HG03025 (cell line): Measurements from ENCODE around the gene ERC1.

ENCODE experiments used
- ATAC-seq: cut with Tn5 transposase; IDR thresholded peaks from one replicate; pipeline ENCODE4 v1.9.1; 2021; ENCODE audit warnings: mild to moderate bottlenecking, moderate library complexity; ENCODE audit not compliant: unreplicated experiment, low FRiP score

ERC1 gene

DNA sequence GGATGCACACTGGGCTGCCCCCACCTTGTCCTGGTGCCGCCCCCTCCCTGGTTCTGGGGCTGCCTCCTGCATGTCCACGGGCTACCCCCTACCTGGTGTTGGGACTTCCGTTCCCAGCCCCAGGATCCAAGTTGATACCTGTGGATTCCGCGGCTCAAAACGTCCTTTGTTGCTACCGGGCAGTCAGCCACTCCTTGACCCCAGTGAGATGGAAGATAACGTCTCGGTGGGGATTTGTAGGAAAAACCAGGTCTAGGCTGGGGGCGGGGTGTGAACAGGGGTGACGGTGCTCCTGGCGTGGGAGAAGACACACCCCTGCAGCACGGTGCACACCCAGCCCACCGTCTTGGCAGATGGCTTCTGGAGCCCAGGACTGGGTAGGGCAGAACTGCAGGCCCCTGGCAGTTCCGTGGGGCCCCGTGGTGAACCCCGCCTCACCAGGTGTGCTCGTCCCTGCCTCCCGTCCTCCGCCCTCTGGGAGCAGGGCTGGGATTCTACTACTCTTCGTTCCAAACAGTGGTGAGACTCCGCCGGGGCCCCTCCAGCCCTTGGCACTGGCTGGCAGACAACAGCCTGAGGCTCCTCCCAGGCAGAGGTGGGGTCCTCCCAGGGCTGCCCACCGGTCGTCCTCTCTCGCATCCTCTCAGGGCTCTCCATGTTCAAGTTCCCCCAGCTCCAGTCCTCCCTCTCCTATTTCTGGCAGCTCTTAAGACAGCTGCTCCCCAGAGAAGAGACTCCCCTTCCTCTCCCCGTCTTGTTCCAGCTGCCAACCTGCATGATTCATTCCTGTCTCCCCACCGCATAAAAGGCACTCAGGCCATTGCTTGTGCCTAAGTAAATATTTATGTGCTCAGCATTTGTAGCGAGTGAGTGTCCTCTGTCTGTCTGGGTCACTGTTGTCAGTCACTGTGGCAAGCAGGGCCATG is 527.8 kb downstream of the ERC1 start:
- ATAC-seq: no peak

GRCh38 chr12:1519642-1520041 is 528.6 kb downstream of the ERC1 start:
- ATAC-seq: no peak

GRCh38 chr12:1523046-1523445 is 532.0 kb downstream of the ERC1 start:
- ATAC-seq: no peak

DNA sequence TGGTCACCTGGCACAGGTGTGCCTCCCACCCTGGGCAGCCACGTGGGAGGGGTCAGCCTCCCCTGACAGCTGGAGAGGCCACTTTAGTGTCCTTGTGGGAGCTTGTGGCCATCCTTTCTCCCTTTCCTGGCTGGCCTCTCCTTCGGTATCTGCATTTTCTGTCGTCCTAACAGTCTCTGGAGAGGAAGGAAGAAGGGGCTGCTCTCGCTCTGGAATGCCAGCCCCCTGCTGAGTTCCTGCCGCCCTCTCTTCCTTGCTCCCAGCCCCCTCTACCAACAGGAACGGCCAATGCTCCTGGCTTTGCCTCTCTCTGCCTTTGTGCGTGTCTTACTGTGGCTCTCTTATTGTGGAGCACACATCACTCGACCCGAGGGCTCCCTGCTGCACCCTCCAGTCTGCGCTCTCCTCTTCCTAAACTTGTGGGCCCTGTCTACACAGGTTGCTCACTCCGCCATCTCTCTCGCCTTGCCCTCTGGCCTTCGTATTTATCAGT is 532.6 kb downstream of the ERC1 start:
- no peak for ATAC-seq

GRCh38 chr12:1525858-1526257 is 534.8 kb downstream of the ERC1 start:
- no peak for ATAC-seq

- no peak for ATAC-seq
Observed at GRCh38 chr12:1527789-1528188, 536.8 kb downstream of the ERC1 start.

DNA sequence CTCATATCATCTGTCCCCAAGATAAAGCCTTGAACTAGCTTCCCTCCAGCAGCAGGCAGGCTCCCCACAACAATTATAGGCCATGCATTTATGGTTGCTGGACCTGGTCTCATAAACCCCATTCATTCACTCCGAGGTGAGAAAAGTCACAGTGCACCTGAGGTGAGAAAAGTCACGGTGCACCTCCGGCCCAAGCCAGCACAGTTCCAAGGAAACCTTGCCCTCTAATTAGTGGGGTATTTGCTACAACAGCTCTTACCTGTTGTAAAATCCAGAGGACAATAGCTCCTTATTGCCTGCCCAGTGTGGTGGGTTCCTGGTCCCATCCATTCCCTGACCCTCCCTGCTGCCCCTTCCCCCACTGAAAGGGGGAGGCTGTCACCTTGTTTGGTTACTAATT is 537.8 kb downstream of the ERC1 start:
- no peak for ATAC-seq

DNA sequence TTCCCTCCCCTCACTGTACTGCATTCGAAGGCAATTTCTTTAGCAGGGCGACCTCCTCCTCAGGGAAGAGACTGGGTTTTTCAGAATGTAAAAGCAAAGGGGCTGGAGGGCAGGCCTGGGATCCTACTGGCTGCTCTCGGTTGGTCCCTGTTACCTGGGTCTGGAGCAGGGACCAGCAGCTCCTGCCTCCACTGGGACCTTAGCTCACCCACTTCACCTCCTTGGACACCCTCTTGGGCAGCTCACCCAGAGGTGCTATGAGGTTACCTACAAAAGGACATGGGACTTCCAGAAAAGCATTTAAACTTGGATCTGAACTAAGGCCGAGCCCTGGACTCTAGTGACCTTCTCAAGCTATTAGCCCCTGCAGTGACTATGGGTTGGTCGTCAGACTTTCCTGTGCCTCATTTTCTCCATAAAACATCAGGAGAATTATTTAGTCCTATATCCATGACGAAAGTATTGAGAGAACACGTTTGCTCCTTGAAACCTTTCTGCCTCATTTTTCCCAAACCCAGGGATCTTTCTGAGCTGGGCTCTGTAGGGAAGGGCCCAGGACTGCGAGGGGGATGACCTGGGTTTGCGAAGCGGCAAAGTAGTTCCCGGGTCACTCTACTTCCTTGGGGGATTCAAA is 538.3 kb downstream of the ERC1 start:
- ATAC-seq: no peak

GRCh38 chr12:1529862-1530591 is 539.0 kb downstream of the ERC1 start:
- no peak for ATAC-seq

- no peak for ATAC-seq
Observed at GRCh38 chr12:1530592-1531152, 539.6 kb downstream of the ERC1 start.

DNA sequence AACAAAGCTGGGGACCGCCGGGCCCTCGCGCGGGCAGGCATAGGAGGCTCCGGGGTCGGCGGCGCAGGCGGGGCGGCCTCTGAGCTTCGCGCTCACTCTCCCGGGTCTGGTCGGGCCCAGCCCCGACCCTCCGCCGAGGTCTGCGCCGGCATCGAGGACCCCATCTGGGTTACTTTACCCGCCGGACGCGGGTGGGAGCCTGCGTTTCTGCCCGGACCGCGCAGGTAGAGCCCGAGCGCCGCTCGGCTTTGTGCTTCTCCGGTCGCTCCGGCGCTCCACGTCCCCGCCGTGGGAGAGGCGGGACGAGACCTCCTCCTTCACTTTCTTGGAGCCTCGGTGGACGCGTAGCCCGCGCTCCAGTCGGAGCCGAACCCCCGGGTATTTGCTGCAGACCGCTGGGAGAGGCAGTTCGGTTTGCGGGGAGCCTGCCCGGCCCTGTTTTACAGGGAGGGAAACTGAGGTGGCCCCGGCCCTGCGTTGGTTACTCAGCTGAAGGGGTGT is 540.2 kb downstream of the ERC1 start:
- no peak for ATAC-seq

GRCh38 chr12:1531654-1532374 is 540.8 kb downstream of the ERC1 start:
- ATAC-seq: no peak

- no peak for ATAC-seq
Observed at GRCh38 chr12:1532375-1533165, 541.5 kb downstream of the ERC1 start.

DNA sequence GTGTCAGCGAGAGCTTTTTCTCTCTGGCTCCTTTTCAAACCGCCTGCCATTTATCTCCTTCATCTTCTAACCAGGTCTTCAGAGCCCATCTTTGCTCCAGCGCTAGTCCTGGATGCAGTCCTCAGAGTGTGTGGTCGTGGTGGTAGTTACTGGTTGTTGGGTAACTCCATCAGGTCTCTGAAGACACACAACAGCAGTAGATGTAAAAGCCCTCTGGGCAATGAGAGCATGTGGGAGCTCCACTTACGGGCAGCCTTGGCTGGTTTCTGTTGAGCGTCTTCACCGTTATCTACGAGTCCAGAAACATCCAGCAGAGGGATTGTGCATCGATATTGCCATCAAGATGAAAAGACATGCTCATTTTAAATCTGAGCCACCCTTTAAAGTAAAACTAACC is 542.2 kb downstream of the ERC1 start:
- peak; percentile 3 for ATAC-seq

DNA sequence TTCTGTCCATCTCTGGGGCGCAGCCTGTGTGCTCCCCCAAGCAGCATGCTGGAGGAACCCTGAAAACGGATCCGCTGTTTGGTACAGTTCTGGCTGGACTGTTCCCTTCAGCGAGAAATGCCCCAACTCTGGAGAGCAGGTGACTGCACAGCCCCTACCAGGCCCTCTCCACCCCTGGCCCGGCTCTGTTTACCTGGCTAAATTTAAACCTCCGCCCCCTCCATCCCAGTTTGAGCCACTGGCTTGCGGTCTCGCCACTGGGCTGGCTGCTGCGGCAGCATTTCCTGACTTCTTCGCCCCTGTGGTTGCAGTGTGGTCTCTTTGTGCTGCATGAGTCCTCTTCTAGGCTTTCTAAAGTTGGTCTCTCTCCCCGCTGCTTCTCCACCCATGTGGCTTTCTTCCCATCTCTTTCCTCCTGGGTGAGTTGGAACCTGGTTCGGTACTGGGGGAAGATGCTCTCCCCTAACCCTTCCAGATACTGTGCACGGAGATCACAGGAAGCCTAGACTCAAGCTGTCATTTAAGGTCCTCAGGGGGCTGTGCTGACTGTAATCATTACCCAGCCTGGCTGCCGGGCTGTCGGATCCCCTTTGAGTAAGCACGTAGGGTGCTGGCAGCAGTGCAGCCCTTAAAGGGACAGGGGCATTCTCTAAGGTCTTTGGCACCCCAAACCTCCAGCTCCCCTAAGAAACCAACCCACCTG is 542.7 kb downstream of the ERC1 start:
- peak; percentile 54 for ATAC-seq

- no peak for ATAC-seq
Observed at GRCh38 chr12:1534748-1535147, 543.7 kb downstream of the ERC1 start.

DNA sequence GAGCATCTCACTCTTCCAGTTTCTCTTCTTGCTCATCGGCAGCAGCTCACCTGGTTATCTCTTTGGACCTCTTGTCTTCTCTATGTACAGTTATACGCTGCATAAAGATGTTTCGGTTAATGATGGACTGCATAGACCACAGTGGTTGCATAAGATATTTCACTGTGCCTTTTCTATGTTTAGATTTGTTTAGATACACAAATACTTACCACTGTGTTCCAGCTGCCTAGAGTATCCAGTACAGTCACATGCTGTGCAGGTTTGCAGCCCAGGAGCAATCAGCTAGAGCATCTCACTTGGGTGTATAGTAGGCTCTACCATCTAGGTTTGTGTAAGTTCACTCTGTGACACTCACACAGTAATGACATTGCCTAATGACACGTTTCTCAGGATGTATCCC is 545.8 kb downstream of the ERC1 start:
- no peak for ATAC-seq

DNA sequence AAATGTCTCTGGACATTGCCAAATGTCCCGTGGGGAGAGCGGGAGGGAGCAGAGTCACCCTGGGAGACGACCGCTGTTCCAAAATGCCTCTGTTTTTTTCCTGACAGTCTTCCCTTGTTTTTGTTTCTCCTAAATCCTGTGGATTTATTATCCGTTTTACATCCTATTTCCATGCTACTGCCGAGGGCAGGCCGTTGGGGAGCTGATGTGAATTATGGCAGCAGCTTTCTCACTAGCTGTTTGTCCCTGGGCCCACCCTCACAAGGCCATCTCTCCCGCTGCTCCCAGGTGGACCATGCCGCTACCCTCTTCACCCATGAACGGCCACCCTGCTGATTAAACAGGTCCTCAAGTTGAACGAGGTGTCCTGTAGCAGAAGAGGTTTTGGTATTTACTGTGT is 548.1 kb downstream of the ERC1 start:
- ATAC-seq: no peak

DNA sequence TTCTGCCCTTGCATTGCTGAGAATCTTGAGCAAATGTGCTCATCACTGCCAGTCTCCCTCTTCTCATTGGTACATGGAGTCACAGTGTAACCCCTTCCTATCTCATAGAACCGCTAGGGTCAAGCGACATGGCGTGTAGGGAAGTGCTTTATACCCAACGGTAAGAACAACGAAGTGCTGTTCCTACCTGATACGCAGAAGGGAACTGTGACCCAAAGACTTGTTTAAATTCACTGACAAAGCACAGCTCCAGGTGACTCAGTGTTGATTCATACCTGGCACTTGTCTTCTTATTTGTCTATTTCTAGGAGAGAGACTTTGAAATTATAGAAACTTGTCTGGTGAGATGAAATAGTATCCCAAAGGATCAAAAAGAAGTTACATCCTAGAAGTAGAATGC is 549.7 kb downstream of the ERC1 start:
- no peak for ATAC-seq
